ENCODE data around the gene SLC6A3.

The SLC6A3 gene

DNA sequence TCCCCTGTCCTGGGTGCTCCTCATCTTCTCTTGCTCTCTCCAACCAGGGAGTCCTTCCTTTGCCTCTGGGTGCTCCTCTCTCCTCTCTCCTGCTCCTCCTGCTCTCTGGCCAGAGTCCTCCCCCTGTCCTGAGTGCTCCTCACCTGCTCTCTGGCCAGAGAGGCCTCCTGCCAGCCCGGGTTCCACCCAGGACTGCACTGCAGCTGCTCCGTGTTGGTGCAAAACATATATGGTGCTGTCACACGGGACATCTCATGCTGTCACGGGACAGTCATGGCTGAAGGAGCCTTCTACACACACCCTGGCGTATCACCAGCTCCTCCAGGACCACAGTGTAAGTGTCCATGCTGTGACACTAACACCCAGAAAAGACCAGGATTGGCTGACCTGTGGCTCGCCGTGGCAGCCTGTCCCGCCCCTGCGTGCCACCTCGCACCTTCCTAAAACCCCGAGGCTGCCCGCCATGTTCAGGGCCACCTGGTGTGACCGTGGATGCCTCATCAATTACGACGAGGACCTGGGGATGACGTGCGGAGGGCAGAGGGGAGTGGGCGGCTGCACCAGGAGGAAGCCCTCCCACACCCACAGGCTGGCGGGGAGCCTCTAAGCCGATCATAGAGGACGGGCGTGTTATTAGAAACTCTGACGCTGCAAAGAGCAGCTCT, 27.9 kb upstream of the SLC6A3 start:
- H3K27ac ChIP-seq = no peak overlapping the region
- TF ChIP-seq CTCF (conservative IDR thresholded peaks at IDR 0.05) (no peak), ZFX (IDR thresholded peaks at IDR 0.05) (no peak)

DNA sequence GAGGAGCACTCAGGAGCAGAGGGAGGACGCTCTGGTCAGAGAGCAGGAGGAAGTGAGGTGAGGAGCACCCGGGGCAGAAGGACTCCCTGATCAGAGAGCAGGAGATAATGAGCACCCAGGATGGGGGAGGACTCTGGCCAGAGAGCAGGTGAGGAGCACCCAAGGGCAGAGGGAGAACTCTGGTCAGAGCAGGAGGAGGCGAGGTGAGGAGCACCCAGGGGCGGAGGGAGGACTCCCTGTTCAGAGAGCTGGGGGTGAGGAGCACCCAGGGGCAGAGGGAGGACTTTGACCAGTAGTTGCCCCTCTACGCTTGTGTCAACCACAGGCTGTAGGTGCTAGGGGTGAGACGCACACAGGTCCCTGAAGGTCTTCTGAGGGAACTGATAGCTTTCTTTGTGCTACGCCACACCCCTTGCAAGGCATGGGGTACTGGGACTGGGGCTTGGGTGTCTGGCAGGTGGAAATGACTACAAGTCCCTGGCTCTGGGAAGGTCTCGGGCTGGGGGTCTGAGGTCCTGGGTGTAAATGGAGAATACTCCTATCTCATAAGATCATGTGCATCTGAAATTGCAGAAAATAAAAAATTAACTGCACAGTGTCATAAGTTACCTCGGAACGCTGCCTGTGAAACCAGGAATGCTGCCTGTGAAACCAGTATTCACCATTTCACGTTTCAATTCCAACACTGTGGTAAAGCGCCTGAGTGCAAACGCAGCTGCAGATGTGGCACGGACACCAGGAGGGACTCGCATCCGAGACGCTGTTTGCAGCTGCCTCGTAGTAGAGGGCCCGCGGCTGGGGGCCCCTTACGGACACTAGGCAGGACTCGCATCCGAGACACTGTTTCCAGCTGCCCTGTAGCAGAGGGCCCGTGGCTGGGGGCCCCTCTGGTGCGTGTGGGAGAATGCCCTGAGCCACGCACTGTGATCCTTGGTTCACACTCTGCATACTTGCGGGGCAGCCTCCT, 27.0 kb upstream of the SLC6A3 start:
- no peak for TF ChIP-seq CTCF (conservative IDR thresholded peaks at IDR 0.05)
- TF ChIP-seq ZFX (IDR thresholded peaks at IDR 0.05) = no peak
- no peak overlapping the region for H3K27ac ChIP-seq

DNA sequence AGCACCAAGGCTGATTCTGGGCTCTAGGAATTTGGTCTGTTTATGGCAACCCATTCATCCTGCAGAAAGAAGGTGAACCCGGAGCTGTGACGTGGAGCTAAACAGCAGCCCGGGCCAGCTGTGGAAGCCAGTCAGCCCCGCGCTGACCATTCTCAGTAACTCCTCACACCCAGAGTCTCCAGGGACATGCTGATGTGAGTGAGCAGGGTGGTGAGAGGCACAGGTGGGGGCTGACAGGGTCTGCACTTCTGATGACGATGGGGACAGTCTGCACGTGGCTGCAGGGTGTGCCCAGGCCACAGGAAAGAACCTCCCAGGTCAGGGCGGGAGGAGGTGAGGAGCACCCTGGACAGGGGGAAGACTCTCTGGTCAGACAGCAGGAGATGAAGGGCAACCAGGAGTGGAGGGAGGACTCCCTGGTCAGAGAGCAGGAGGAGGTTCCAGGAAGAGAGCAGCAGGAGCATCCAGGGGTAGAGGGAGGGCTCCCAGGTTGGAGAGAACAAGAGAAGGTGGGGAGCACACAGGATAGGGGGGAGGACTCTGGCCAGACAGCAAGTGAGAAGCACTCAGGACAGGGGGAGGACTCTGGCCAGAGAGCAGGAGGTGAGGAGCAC, 26.1 kb upstream of the SLC6A3 start:
- H3K27ac ChIP-seq = no peak overlapping the region
- no peak for TF ChIP-seq CTCF (conservative IDR thresholded peaks at IDR 0.05)
- no peak for TF ChIP-seq ZFX (IDR thresholded peaks at IDR 0.05)

DNA sequence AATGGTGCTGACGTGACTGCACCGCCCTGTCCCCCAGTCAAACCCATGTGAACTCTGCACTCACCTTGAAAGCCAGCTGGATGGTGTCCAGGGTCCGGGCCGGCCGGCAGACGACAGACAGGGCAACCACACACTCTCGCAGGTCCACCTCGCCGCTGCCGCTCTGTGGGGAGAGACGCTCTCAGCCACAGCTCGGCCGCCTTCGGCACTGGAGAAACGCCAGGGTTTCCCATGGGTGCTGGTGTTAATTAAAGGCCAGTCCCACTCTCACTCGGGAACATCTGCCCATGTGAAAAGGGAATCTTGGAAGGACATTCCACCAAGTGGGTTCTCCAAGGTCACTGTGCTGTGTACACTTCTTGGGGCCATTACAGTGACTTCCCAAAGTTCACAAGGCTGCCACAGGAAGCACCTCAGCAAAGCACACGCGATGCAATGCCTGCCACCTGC, 25.5 kb upstream of the SLC6A3 start:
- TF ChIP-seq CTCF (conservative IDR thresholded peaks at IDR 0.05) (no peak), ZFX (IDR thresholded peaks at IDR 0.05) (no peak)
- H3K27ac ChIP-seq = no peak overlapping the region

DNA sequence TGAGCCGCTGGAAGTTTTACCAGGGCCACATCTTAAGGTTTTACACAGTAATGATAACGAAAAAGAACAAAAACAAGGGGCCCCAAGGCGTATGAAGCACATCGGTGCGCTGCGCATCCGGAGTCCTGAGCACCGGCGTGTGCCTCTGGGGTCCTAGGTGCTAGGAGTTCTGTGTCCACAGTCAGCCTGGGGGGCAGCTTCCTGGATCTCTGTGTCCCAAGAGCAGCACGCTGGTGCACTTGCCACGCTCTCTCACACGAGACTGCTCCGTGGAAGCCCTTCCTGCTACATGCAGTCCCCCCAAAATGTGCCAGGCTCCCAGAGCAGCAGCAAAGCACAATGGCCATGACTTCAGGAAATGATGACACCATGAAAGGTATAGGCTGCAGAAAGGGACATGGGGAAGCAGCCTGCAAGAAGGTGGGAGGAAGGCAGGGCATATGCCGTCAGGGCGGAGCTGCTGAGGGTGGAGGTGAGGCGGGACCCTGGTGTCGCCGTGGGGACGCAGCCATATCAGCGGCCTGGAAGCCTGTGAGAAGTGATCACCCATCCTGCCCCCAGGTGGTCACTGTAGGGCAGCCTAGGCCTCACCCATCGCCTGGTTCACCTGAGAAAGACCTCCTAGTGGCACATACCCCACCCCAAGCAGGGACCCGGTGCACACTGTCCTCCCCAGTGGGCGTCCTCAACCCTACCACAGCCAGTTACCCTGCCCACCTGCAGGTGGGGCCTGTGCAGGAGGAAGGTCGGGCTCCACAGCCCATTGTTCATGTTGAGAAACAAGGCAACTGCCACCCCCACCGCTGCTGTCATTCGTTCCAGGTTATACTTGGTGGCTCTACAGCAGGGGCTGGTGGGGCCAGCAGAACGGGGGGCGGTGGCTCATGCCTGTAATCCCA, 23.6 kb upstream of the SLC6A3 start:
- no peak overlapping the region for H3K27ac ChIP-seq
- TF ChIP-seq CTCF (conservative IDR thresholded peaks at IDR 0.05) = no peak; the same call in 1 of the 2 replicates
- no peak for TF ChIP-seq ZFX (IDR thresholded peaks at IDR 0.05)

- H3K27ac ChIP-seq = no peak overlapping the region
- TF ChIP-seq ZFX (IDR thresholded peaks at IDR 0.05) (no peak), CTCF (conservative IDR thresholded peaks at IDR 0.05) (peak; percentile 77)
These were observed 23.0 kb upstream of the SLC6A3 start for GRCh38 chr5:1468247-1468612.

Measured in C4-2B (cell line).